Upper lobe of left lung (tissue), 4 donors: ENCODE measurements around the gene PHC1.

Experiments used
- CTCF ChIP-seq, 6 experiments: fragments of 450-650 bp in 4 of 6; fragments of 200-600 bp in 2 of 6; sonication (generic) in 2 of 6; IDR thresholded peaks; one replicate each; pipeline ENCODE4 v1.5.1; 2016 to 2019; ENCODE audit warnings: antibody characterized with exemption in 6 of 6
- POLR2AphosphoS5 ChIP-seq, 2 donors: sonication (generic); formaldehyde crosslinking; IDR thresholded peaks; one replicate each; pipeline ENCODE4 v1.5.1; 2017; ENCODE audit warnings: antibody characterized with exemption in 2 of 2

GRCh38 chr12:8987685-8988084, 73.4 kb downstream of the PHC1 start:
- TF ChIP-seq CTCF (IDR thresholded peaks at IDR 0.05) = no peak
- no peak for TF ChIP-seq POLR2AphosphoS5 (IDR thresholded peaks at IDR 0.05)
